ENCODE data around the gene HTRA3.

- TF ChIP-seq YY1 (IDR thresholded peaks at IDR 0.05; ENCODE audit: insufficient read depth, insufficient read length) (no peak), ZNF274 (IDR thresholded peaks at IDR 0.05; ENCODE audit: low read depth, low read length) (no peak), SUZ12 (IDR thresholded peaks at IDR 0.05; ENCODE audit: extremely low read depth, insufficient read depth, insufficient read length) (no peak)
Observed at GRCh38 chr4:8328866-8329559, 59.5 kb downstream of the HTRA3 start.

All from NT2/D1 (cell line).